GM11168 (cell line): ENCODE measurements around the gene GFRA4.

Experiments
- in situ Hi-C: fragments of 300-500 bp; cut with MboI; formaldehyde crosslinking; loops from one replicate; pipeline ENCODE4 v1.12.0; 2022; ENCODE audit warnings: low sequenced_read_pairs; ENCODE audit not compliant: unreplicated experiment

Gene GFRA4

GRCh38 chr20:3696745-3697587 lies 33.8 kb upstream of the GFRA4 start:
- in situ Hi-C loops, result no loop called here

GRCh38 chr20:3696200-3696599 lies 33.0 kb upstream of the GFRA4 start:
- in situ Hi-C loops, result no loop called here

GRCh38 chr20:3694864-3695263 lies 31.7 kb upstream of the GFRA4 start:
- in situ Hi-C loops, result no loop called here

GRCh38 chr20:3693376-3693775 lies 30.2 kb upstream of the GFRA4 start:
- in situ Hi-C loops, result no loop called here

GRCh38 chr20:3692706-3693294 lies 29.6 kb upstream of the GFRA4 start:
- in situ Hi-C loops, result no loop called here

GRCh38 chr20:3691897-3692296 lies 28.7 kb upstream of the GFRA4 start:
- in situ Hi-C loops, result no loop called here

GRCh38 chr20:3691306-3691705 lies 28.1 kb upstream of the GFRA4 start:
- in situ Hi-C loops, result no loop called here

GRCh38 chr20:3690413-3690812 lies 27.2 kb upstream of the GFRA4 start:
- in situ Hi-C loops, result no loop called here

- in situ Hi-C loops, result no loop called here
These were observed 26.8 kb upstream of the GFRA4 start for GRCh38 chr20:3689978-3690377.

- in situ Hi-C loops, result no loop called here
These were observed 24.5 kb upstream of the GFRA4 start for GRCh38 chr20:3687655-3688054.

- in situ Hi-C loops, result no loop called here
These were observed 23.7 kb upstream of the GFRA4 start for GRCh38 chr20:3686867-3687321.

- in situ Hi-C loops, result no loop called here
These were observed 23.2 kb upstream of the GFRA4 start for GRCh38 chr20:3686421-3686820.

GRCh38 chr20:3685341-3685740 lies 22.1 kb upstream of the GFRA4 start:
- in situ Hi-C loops, result no loop called here

GRCh38 chr20:3681931-3682781 lies 19.0 kb upstream of the GFRA4 start, which contains the start of gene ADAM33:
Gene ADAM33, minus strand, starts transcription at chr20:3682010. Its CDS starts 6 bp downstream, at chr20:3682004.
- in situ Hi-C loops, result no loop called here

- in situ Hi-C loops, result no loop called here
These were observed 18.2 kb upstream of the GFRA4 start for GRCh38 chr20:3681352-3681930.

- in situ Hi-C loops, result no loop called here
These were observed 17.6 kb upstream of the GFRA4 start for GRCh38 chr20:3680701-3681351.

GRCh38 chr20:3679749-3680700 lies 16.8 kb upstream of the GFRA4 start:
- in situ Hi-C loops, result no loop called here

GRCh38 chr20:3678856-3679720 lies 15.9 kb upstream of the GFRA4 start:
- in situ Hi-C loops, result no loop called here
